Sigmoid colon (tissue), 7 donors: Measurements from ENCODE around the gene ESYT3. TPM values are rescaled to one million over a fixed set of nuclear protein-coding genes. Genes with fewer than 3 reads are reported as not detected.

ENCODE experiments used
- DNase-seq: peaks from one replicate; pipeline ENCODE4 v3.0.0-alpha.2; 2019
- H3K27ac ChIP-seq, 4 donors: fragments of 200-600 bp; sonication (generic); one replicate each; pipeline ENCODE4 v1.5.1; 2016 to 2019; ENCODE audit warnings: mild to moderate bottlenecking in 1 of 4
- H3K27me3 ChIP-seq, 3 donors: fragments of 200-600 bp; sonication (generic); one replicate each; pipeline ENCODE4 v1.5.1; 2019; ENCODE audit warnings: mild to moderate bottlenecking in 1 of 3
- H3K36me3 ChIP-seq, 4 donors: fragments of 200-600 bp; sonication (generic); one replicate each; pipeline ENCODE4 v1.5.1; 2016 to 2019
- H3K4me1 ChIP-seq, 4 donors: fragments of 200-600 bp; sonication (generic); one replicate each; pipeline ENCODE4 v1.5.1; 2017 to 2019
- H3K4me3 ChIP-seq, 4 donors: fragments of 200-600 bp; sonication (generic); one replicate each; pipeline ENCODE4 v1.5.1; 2017 to 2019; ENCODE audit warnings: mild to moderate bottlenecking in 2 of 4, moderate library complexity in 1 of 4
- H3K9me3 ChIP-seq, 4 donors: fragments of 200-600 bp in 3 of 4; sonication (generic) in 3 of 4; one replicate each; pipeline versions ENCODE4 v1.5.1 to v1.6.1; 2013 to 2019
- CTCF ChIP-seq, 4 experiments: fragments of 450-650 bp in 3 of 4; fragments of 200-600 bp in 1 of 4; IDR thresholded peaks; one replicate each; pipeline ENCODE4 v1.5.1; 2016 to 2019; ENCODE audit warnings: antibody characterized with exemption in 4 of 4, mild to moderate bottlenecking in 3 of 4, moderate library complexity in 2 of 4
- EP300 ChIP-seq, 4 donors: sonication (generic); formaldehyde crosslinking; IDR thresholded peaks; one replicate each; pipeline ENCODE4 v1.6.1; 2017; ENCODE audit warnings: antibody characterized with exemption in 4 of 4
- POLR2A ChIP-seq, 2 donors: fragments of 450-650 bp; IDR thresholded peaks; one replicate each; pipeline ENCODE4 v1.6.1; 2016; ENCODE audit warnings: antibody characterized with exemption in 2 of 2, mild to moderate bottlenecking in 2 of 2, moderate library complexity in 2 of 2
- POLR2AphosphoS5 ChIP-seq, 4 donors: sonication (generic); formaldehyde crosslinking; IDR thresholded peaks; one replicate each; pipeline ENCODE4 v1.6.1; 2017; ENCODE audit warnings: antibody characterized with exemption in 4 of 4
- WGBS, 2 donors: extraction: QIAGEN DNeasy Blood & Tissue Kit; methylation state at CpG; one replicate each; pipeline ENCODE4 v1.1.7; 2013; 5-methylcytosine and 5-hydroxymethylcytosine counted together
- intact Hi-C: fragments of 100-400 bp; cut with DNase I; formaldehyde crosslinking; loops from one replicate; pipeline ENCODE4 v1.15.1; 2023
- polyA plus RNA-seq, 3 donors: library from polyadenylated mRNA; stranded (reverse); fragments of 200-250 nt; gene quantifications; one replicate each; pipeline ENCODE4 v1.2.3, GENCODE V29; 2013
- total RNA-seq, 4 donors: library from RNA; depleted of rRNA; stranded (reverse); fragments of >200 nt; gene quantifications; one replicate each; pipeline ENCODE4 v1.1.0, GENCODE V29; 2016
- donor health status: healthy with polysubstance abuse.
- donor health status: Bipolar disorder and iron deficiency.
- donor health status: healthy.

ESYT3 gene
- total RNA-seq (10 to 100 TPM; 15.1 to 19.4 (median 17.2) TPM), polyA plus RNA-seq (under 1 TPM; 0.23 to 0.63 (median 0.60) TPM)

GRCh38 chr3:138434276-138434874, at the start of gene ESYT3:
ESYT3 (plus strand) TSS chr3:138434616; CDS start chr3:138434799, 183 bp downstream.
- peak within 1 kb of the TSS; percentile 46 to 68 (median 63) for H3K4me3 ChIP-seq
- no peaks in the 10 kb centered on the region for H3K36me3 ChIP-seq
- WGBS, 2 donors: 0 to 1% methylated on average over 54 of the region's 54 CpGs
- H3K9me3 ChIP-seq: no peaks in the 10 kb centered on the region
- peaks cover 0 to 7% (median 0%) of the 10 kb centered on the region in 3 donors for H3K27me3 ChIP-seq
- peaks cover 0 to 29% (median 23%) of the 10 kb centered on the region in 4 donors for H3K4me1 ChIP-seq
- TF ChIP-seq CTCF (IDR thresholded peaks at IDR 0.05) (no peak), EP300 (IDR thresholded peaks at IDR 0.05) (no peak), POLR2AphosphoS5 (IDR thresholded peaks at IDR 0.05) (peak; percentile 77 to 84 (median 79)), POLR2A (IDR thresholded peaks at IDR 0.05) (peak in 1 of 2 donors; percentile 32)
- intact Hi-C loops: loop anchor here (2.0 to 10.0 kb wide), 3 partner anchors 36 to 250 kb away; partner anchors contain the start of gene ARMC8
- peak within 1 kb of the TSS in 3 of 4 donors; percentile 68 to 78 (median 72) for H3K27ac ChIP-seq
- DNase-seq: peak; percentile 85

- Histone ChIP-seq H3K27ac (no peak overlapping the region), H3K36me3 (no peaks in the 10 kb centered on the region), H3K4me3 (no peak overlapping the region), H3K4me1 (peaks cover 0 to 35% (median 31%) of the 10 kb centered on the region in 4 donors), H3K27me3 (no peaks in the 10 kb centered on the region), H3K9me3 (no peaks in the 10 kb centered on the region)
- no peak for TF ChIP-seq POLR2A (IDR thresholded peaks at IDR 0.05)
- no peak for TF ChIP-seq EP300 (IDR thresholded peaks at IDR 0.05)
- TF ChIP-seq CTCF (IDR thresholded peaks at IDR 0.05): no peak
- no peak for TF ChIP-seq POLR2AphosphoS5 (IDR thresholded peaks at IDR 0.05)
- DNase-seq: peak; percentile 33
- WGBS, 2 donors: 89 to 90% methylated on average over 5 of the region's 5 CpGs
- intact Hi-C loops: loop anchor here (5.0 kb wide), 1 partner anchor 53 kb away; no protein-coding TSS in a partner anchor
Measured at GRCh38 chr3:138384976-138385375, 49.4 kb upstream of the ESYT3 start.

- H3K27me3 ChIP-seq: no peaks in the 10 kb centered on the region
- peaks cover 0 to 17% (median 16%) of the 10 kb centered on the region in 4 donors for H3K4me1 ChIP-seq
- no peaks in the 10 kb centered on the region for H3K9me3 ChIP-seq
- no peak for TF ChIP-seq EP300 (IDR thresholded peaks at IDR 0.05)
- no peak for TF ChIP-seq POLR2A (IDR thresholded peaks at IDR 0.05)
- TF ChIP-seq POLR2AphosphoS5 (IDR thresholded peaks at IDR 0.05): no peak
- no peak for TF ChIP-seq CTCF (IDR thresholded peaks at IDR 0.05)
- no peak for DNase-seq
- no peaks in the 10 kb centered on the region for H3K36me3 ChIP-seq
- whole genome bisulfite sequencing, 2 donors: 90 to 92% methylated on average over 6 of the region's 6 CpGs
- peak overlapping the region in 3 of 4 donors; percentile 42 to 72 (median 70) for H3K27ac ChIP-seq
- intact Hi-C loops: no loop called here
- H3K4me3 ChIP-seq: no peak overlapping the region
Measured at GRCh38 chr3:138389144-138389601, 45.2 kb upstream of the ESYT3 start.

GRCh38 chr3:138389841-138390581, 44.4 kb upstream of the ESYT3 start:
- Histone ChIP-seq H3K9me3 (no peaks in the 10 kb centered on the region), H3K36me3 (no peaks in the 10 kb centered on the region), H3K4me3 (no peak overlapping the region), H3K27ac (peak overlapping the region; percentile 42 to 72 (median 60)), H3K4me1 (peaks cover 0 to 17% (median 16%) of the 10 kb centered on the region in 4 donors), H3K27me3 (no peaks in the 10 kb centered on the region)
- no peak for DNase-seq
- TF ChIP-seq POLR2A (IDR thresholded peaks at IDR 0.05) (no peak), POLR2AphosphoS5 (IDR thresholded peaks at IDR 0.05) (no peak), CTCF (IDR thresholded peaks at IDR 0.05) (no peak), EP300 (IDR thresholded peaks at IDR 0.05) (no peak)
- 81 to 84% methylated on average over 9 of the region's 9 CpGs for WGBS, 2 donors
- intact Hi-C loops: no loop called here
